GM18519 (cell line): Measurements from ENCODE around the gene NTM.

Experiments
- ATAC-seq: cut with Tn5 transposase; IDR thresholded peaks from one replicate; pipeline ENCODE4 v1.9.1; 2021; ENCODE audit warnings: mild to moderate bottlenecking, moderate library complexity; ENCODE audit not compliant: unreplicated experiment, low FRiP score

NTM gene

DNA sequence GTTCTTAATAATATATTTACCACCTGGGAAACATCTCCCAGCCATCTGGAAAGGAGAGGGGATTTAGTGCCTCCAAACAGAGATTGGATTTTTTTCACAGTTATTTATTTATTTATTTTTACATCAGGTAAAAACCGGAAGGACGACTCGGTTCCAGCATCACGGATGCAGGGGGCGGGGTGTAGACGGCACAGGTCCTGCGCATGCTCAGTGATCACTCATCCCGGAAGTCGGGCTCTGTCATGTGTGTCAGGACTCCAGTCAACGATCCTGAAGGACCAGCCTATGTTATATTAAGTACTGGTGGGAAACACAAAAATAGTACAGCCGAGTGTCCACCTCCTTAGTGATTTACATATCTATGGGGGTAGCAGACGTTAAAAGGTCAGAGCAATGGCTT, 467.6 kb downstream of the NTM start:
- no peak for ATAC-seq

DNA sequence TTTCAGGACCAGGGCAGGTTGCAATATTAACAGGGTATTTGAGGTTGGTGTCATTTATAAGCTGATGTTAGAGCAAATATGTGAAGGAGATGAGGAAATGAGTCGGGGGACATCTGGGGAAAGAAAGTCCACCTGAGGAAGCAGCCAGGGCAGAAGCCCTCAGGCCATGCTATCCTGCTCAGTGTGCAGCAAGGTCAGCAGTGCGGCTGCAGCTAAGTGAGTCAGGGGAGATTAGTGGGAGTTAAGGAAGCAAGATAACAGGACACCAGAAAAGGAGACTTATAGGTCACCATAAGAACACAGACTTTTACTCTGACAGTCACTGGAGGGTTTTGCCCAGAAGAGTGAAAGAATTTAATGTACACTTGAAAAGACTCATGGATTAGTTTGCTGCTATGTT, 468.9 kb downstream of the NTM start:
- no peak for ATAC-seq

DNA sequence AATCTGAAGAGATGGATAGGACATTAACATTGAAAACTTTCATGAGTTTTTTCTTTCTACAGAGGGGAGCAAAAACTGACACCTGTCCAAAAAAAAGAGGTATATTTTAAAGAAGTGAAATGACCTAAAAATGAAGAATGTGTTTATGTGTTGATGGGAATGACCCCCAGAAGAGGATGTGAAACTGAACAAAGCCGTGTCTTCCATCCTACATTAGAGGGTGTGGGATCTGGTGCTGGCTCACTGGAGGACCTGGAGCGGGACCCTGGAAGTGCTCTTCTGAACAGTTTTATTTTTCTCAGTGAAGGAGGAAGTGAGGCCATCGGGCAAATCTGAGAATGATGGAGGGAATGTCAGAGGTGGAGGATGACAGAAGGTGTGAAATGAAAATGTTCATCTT, 470.1 kb downstream of the NTM start:
- ATAC-seq, result no peak

GRCh38 chr11:131841028-131841427, 470.6 kb downstream of the NTM start:
- ATAC-seq, result no peak

- no peak for ATAC-seq
Measured at GRCh38 chr11:131841925-131842635, 471.7 kb downstream of the NTM start.

DNA sequence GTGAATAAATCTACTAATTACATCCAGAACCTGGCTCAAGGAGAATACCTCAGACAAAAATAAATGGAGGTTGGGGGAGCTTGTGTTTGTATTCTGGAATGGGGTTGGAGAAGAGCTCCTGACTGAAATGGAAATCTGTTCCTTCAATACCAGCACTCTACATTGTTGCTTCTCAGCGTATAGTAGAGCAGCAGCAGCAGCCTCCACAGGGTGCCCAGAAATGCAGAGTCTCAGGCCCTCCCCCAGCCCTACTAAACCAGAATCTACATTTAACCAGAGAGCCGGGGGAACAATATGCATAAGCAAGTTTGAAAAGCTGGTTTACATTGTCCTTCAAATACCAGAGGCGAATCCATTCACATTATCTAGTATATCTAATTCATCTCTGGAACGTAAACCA, 474.8 kb downstream of the NTM start:
- ATAC-seq, result no peak

- ATAC-seq, result no peak
Measured at GRCh38 chr11:131849485-131849884, 479.1 kb downstream of the NTM start.

DNA sequence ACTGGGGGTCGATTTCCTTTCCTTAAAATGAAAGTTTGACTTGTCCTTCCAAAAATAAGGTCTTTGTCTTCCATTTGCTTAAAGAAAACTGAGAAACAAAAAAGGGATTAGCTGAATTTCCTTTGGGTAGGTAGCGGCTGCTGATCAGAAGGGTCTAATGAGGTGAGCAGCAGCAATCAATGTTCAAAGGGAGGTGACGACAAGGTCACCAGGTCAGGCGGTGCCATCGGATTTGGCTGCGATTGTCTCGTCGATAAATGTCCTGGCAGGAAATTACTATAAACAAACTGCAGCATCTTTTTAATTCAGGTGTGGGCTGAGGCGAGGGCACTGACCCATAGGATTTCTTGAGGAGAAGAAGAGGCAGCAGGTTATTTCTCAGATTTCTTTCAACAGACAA, 480.1 kb downstream of the NTM start:
- ATAC-seq, result no peak

GRCh38 chr11:131851964-131852755, 481.7 kb downstream of the NTM start:
- no peak for ATAC-seq

- no peak for ATAC-seq
Measured at GRCh38 chr11:131852757-131853156, 482.3 kb downstream of the NTM start.

DNA sequence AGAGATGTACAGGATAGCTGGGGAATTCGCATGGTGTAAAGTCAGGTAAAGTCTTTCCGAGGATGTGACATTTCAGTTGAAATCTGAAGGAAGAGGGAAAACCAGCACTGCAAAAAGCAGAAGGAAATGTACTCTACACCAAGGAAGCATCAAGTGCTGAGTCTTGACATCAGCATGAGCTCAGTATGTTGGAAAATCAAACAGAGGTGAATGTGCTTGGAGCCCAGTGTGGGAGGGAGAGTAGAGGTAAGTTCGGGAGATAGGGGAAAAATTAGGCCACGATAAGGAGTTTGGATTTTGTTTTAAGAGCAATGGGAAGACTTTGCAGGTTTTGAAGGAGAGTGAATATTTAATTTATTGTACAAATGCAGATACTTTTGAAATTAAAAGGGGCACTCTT, 484.0 kb downstream of the NTM start:
- no peak for ATAC-seq

GRCh38 chr11:131855320-131855719, 484.9 kb downstream of the NTM start:
- no peak for ATAC-seq

- no peak for ATAC-seq
Measured at GRCh38 chr11:131857246-131857645, 486.8 kb downstream of the NTM start.

DNA sequence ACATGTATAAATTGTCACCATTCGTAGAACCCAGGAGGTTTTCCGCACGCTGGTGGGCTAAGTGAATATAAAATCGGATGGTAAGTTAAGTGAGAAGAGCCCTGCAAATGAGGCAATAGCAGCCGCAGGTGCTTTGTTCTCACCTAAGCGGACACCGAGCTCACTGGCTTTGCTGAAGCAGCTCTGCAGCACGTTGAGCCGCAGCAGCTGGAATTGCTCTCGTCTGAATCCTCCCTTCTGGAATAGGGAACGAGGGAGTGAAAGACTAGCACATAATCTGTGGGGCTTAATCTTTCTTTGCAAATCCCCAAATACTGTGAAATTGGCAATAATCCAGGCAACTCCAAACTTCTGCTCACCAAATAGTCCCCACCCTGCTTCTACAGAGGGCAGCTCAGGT, 488.1 kb downstream of the NTM start:
- ATAC-seq, result no peak

- no peak for ATAC-seq
Measured at GRCh38 chr11:131859538-131860210, 489.3 kb downstream of the NTM start.

DNA sequence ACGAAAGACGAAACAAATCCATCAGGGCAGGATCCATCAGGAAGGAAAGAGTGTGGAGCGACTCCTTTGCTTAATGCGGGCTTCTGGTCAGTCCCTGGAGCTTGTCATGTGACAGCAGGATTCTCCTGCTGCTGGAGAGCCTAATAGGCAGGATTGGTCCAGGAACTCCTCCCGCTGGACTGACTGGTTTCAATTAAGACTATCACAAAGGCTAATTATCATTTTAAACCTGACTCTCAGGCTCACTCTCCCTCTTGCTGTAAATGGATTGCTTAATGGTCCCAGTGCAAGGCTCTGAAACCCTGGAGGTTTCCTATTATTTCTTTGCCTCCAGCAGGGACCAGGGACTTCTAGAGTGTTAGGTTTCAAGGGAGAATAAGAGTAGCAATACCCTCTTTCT, 493.8 kb downstream of the NTM start:
- no peak for ATAC-seq

- no peak for ATAC-seq
Measured at GRCh38 chr11:131865860-131866259, 495.4 kb downstream of the NTM start.

DNA sequence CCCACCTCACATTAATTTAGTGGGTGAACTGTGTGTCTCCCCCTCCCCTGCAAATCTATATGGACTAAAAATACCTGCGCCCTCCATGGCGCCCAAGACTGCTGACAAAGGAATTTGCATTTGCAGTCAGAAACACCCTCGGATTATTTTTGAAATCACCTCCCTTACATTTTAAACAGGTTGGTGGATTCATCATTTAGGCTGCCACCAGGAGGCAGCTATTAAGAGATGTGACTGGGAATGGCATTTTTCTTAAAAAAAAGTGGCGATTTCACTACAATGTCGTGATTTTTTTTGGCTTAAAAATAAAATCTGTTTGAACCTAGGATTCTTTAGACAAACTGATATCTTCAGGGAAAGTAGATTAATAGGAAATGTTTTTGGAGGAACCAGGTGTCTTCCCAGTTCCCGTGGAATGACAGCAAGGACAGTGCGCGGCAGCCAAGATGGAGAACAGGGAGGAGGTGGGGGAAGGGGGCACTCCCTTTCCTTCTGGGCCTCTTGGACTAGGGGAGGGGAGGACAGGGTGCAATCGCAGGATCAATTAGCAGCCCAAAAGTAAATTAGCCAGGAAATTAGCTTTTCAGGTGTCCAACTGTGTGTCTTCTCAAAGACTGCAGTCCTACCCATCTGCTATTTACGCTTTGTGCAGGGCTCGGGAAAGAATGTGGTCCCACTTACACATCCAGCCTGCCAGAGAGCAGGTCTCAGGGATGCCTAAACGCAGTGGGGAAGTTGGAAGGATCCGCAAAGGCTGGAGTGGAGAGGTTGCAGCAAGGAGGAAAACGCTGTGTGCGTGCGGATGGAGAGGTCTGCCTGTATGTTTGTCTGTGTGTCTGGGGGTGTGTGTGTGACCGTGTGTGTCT, 496.4 kb downstream of the NTM start:
- no peak for ATAC-seq

GRCh38 chr11:131867457-131868257, 497.2 kb downstream of the NTM start:
- no peak for ATAC-seq
